ENCODE data around the gene RBM26. TPM values are rescaled to one million over a fixed set of nuclear protein-coding genes. Genes with fewer than 3 reads are reported as not detected.
"Not testable (repeated sequence)": the region's sequence is repeated elsewhere in the genome, so short reads cannot be mapped to it uniquely, and the experiment has no call there.

The RBM26 gene
- total RNA-seq, 2 experiments from 2014 or later, result 61.3 to 79.6 TPM

GRCh38 chr13:79279735-79280134 lies 126.3 kb downstream of the RBM26 start:
- H3K36me3 Mint-ChIP-seq (ENCODE audit: low read depth); CTCF ChIA-PET; H3K4me3 Mint-ChIP-seq; POLR2A ChIA-PET; DNase-seq; ATAC-seq; H3K9me3 Mint-ChIP-seq (ENCODE audit: low read depth); H3K27ac Mint-ChIP-seq; intact Hi-C loops (cut with DNase I, micrococcal nuclease); H3K27me3 Mint-ChIP-seq; H3K4me1 Mint-ChIP-seq: not testable (repeated sequence)

- H3K36me3 Mint-ChIP-seq (ENCODE audit: low read depth), result no peaks in the 10 kb centered on the region
- intact Hi-C loops (cut with DNase I, micrococcal nuclease), result no loop called here
- H3K9me3 Mint-ChIP-seq (ENCODE audit: low read depth), result no peaks in the 10 kb centered on the region
- POLR2A ChIA-PET, result no interaction called here
- CTCF ChIA-PET, result interaction anchor here (0.7 kb wide), 1 partner anchor 459 kb away, joined by 3 read pairs; no protein-coding TSS in a partner anchor
- H3K27ac Mint-ChIP-seq, result no peak overlapping the region
- H3K4me1 Mint-ChIP-seq, result no peaks in the 10 kb centered on the region
- ATAC-seq (no peak), DNase-seq (no peak)
- H3K4me3 Mint-ChIP-seq, result no peak overlapping the region
- H3K27me3 Mint-ChIP-seq, result peaks cover 10% of the 10 kb centered on the region
These were observed 133.0 kb downstream of the RBM26 start for GRCh38 chr13:79273045-79273444.

GRCh38 chr13:79271616-79272015 lies 134.4 kb downstream of the RBM26 start:
- Mint-ChIP-seq H3K27ac (no peak overlapping the region), H3K4me3 (no peak overlapping the region)

GRCh38 chr13:79270859-79271258 lies 135.2 kb downstream of the RBM26 start:
- H3K9me3 Mint-ChIP-seq (ENCODE audit: low read depth), result no peaks in the 10 kb centered on the region
- ATAC-seq (no peak), DNase-seq (no peak)
- POLR2A ChIA-PET, result no interaction called here
- H3K4me3 Mint-ChIP-seq, result no peak overlapping the region
- CTCF ChIA-PET, result interaction anchor here (0.6 kb wide), 1 partner anchor 1032 kb away, joined by 3 read pairs; no protein-coding TSS in a partner anchor
- H3K36me3 Mint-ChIP-seq (ENCODE audit: low read depth), result no peaks in the 10 kb centered on the region
- H3K27me3 Mint-ChIP-seq, result peaks cover 12% of the 10 kb centered on the region
- no peaks in the 10 kb centered on the region for H3K4me1 Mint-ChIP-seq
- no peak overlapping the region for H3K27ac Mint-ChIP-seq
- intact Hi-C loops (cut with DNase I, micrococcal nuclease), result no loop called here

More at GRCh38 chr13:79271616-79272015, 134.4 kb downstream of the RBM26 start:
- DNase-seq, result no peak
- intact Hi-C loops (cut with DNase I, micrococcal nuclease), result no loop called here
- Mint-ChIP-seq H3K9me3 (ENCODE audit: low read depth) (no peaks in the 10 kb centered on the region), H3K27me3 (peaks cover 10% of the 10 kb centered on the region), H3K36me3 (ENCODE audit: low read depth) (no peaks in the 10 kb centered on the region), H3K4me1 (no peaks in the 10 kb centered on the region)
- POLR2A ChIA-PET, result no interaction called here
- CTCF ChIA-PET, result no interaction called here
- ATAC-seq, result no peak

Other genes with a start within 250 kb of the RBM26 start
- gene NDFIP2, start 74.9 kb upstream of the RBM26 start, total RNA-seq, result 100 to 1,000 TPM; 160 to 205 TPM

Measured in activated CD4-positive, alpha-beta T cell treated with anti-CD3 and anti-CD28 coated beads for 36 hours (primary cell).